ENCODE results near the gene APOL2.
"Not testable (repeated sequence)": the region's sequence is repeated elsewhere in the genome, so short reads cannot be mapped to it uniquely, and the experiment has no call there.

The APOL2 gene

GRCh38 chr22:36239401-36240171, at the start of gene APOL2:
Gene APOL2 (minus strand): TSS chr22:36239527. CDS start chr22:36233162, 6,365 bp downstream.
- peak within 1 kb of the TSS; percentile 61 for H3K4me3 ChIP-seq (ENCODE audit: low read depth, low read length)

- no peak overlapping the region for H3K4me3 ChIP-seq (ENCODE audit: low read depth, low read length)
Observed at GRCh38 chr22:36288571-36289405, 49.5 kb upstream of the APOL2 start.

GRCh38 chr22:36287881-36288515, 48.7 kb upstream of the APOL2 start:
- H3K4me3 ChIP-seq (ENCODE audit: low read depth, low read length), result no peak overlapping the region

- H3K4me3 ChIP-seq (ENCODE audit: low read depth, low read length), result no peak overlapping the region
Observed at GRCh38 chr22:36286096-36286957, 47.0 kb upstream of the APOL2 start.

GRCh38 chr22:36285545-36285944, 46.2 kb upstream of the APOL2 start:
- H3K4me3 ChIP-seq (ENCODE audit: low read depth, low read length), result no peak overlapping the region

- H3K4me3 ChIP-seq (ENCODE audit: low read depth, low read length), result no peak overlapping the region
Observed at GRCh38 chr22:36285017-36285416, 45.7 kb upstream of the APOL2 start.

GRCh38 chr22:36284171-36284571, 44.8 kb upstream of the APOL2 start:
- H3K4me3 ChIP-seq (ENCODE audit: low read depth, low read length), result no peak overlapping the region

- no peak overlapping the region for H3K4me3 ChIP-seq (ENCODE audit: low read depth, low read length)
Observed at GRCh38 chr22:36282328-36282831, 43.1 kb upstream of the APOL2 start.

GRCh38 chr22:36281781-36282327, 42.5 kb upstream of the APOL2 start:
- no peak overlapping the region for H3K4me3 ChIP-seq (ENCODE audit: low read depth, low read length)

GRCh38 chr22:36280379-36280778, 41.1 kb upstream of the APOL2 start:
- H3K4me3 ChIP-seq (ENCODE audit: low read depth, low read length), result no peak overlapping the region

- no peak overlapping the region for H3K4me3 ChIP-seq (ENCODE audit: low read depth, low read length)
Observed at GRCh38 chr22:36279219-36279666, 39.9 kb upstream of the APOL2 start.

- no peak overlapping the region for H3K4me3 ChIP-seq (ENCODE audit: low read depth, low read length)
Observed at GRCh38 chr22:36277482-36278291, 38.4 kb upstream of the APOL2 start.

- H3K4me3 ChIP-seq (ENCODE audit: low read depth, low read length), result no peak overlapping the region
Observed at GRCh38 chr22:36274531-36274930, 35.2 kb upstream of the APOL2 start.

- not testable (repeated sequence) for H3K4me3 ChIP-seq (ENCODE audit: low read depth, low read length)
Observed at GRCh38 chr22:36271951-36272350, 32.6 kb upstream of the APOL2 start.

- not testable (repeated sequence) for H3K4me3 ChIP-seq (ENCODE audit: low read depth, low read length)
Observed at GRCh38 chr22:36271231-36271630, 31.9 kb upstream of the APOL2 start.

GRCh38 chr22:36267896-36268485, 28.7 kb upstream of the APOL2 start:
- H3K4me3 ChIP-seq (ENCODE audit: low read depth, low read length), result no peak overlapping the region

GRCh38 chr22:36267058-36267457, 27.7 kb upstream of the APOL2 start:
- H3K4me3 ChIP-seq (ENCODE audit: low read depth, low read length), result no peak overlapping the region

- not testable (repeated sequence) for H3K4me3 ChIP-seq (ENCODE audit: low read depth, low read length)
Observed at GRCh38 chr22:36263886-36264664, 24.7 kb upstream of the APOL2 start.
